K562 (cell line): ENCODE results near the gene STAT4. TPM values are rescaled to one million over a fixed set of nuclear protein-coding genes. Genes with fewer than 3 reads are reported as not detected.
A peak's percentile ranks its signal among the peaks of the same experiment; 100 is the strongest.

Experiments
- ATAC-seq: fragments of 200-7000 bp; cut with Tn5 transposase; 3 replicates; pipeline ENCODE4 v1.9.1; 2020; ENCODE audit warnings: moderate library complexity
- BruUV-seq: library from RNA; stranded (reverse); fragments of 400-500 nt; replicated peaks from 2 replicates; lab custom pipeline; 2021; lab: Mats Ljungman, UMichigan
- CTCF ChIA-PET: fragments of 300-600 bp; formaldehyde crosslinking; extraction: SDS; loops from one replicate; lab custom pipeline; 2021; ENCODE audit warnings: low intra/inter-chr PET ratio; lab: Yijun Ruan, JAX
- POLR2A ChIA-PET: fragments of 300-600, 350-650 bp; sonication (Branson Sonifier 250); formaldehyde crosslinking; extraction: SDS; loops from one replicate; lab custom pipeline; 2021; ENCODE audit warnings: antibody characterized with exemption, inconsistent platforms; lab: Yijun Ruan, JAX
- DNase-seq, 4 experiments: peaks; one replicate each; pipeline versions ENCODE4 v3.0.0 to v3.0.0-alpha.2; 2011 to 2018; ENCODE audit warnings: low spot score in 3 of 4, mixed read lengths in 3 of 4; ENCODE audit errors: extremely low read depth in 1 of 4
- FAIRE-seq: peaks from 2 replicates; lab custom pipeline; 2011; peaks lifted over from hg19 to GRCh38; lab: Jason Lieb, UNC
- H2AFZ ChIP-seq: 2 replicates; pipeline ENCODE4 v1.6.0; 2011; ENCODE audit warnings: low read depth, low read length, control low read depth, inconsistent platforms
- H3K27ac ChIP-seq: fragments of 200-600 bp; 3 replicates; pipeline ENCODE4 v1.8.0; 2011; ENCODE audit warnings: low read depth, mild to moderate bottlenecking, control low read depth, inconsistent platforms, low read length, moderate library complexity, mixed read lengths; ENCODE audit errors: extremely low read depth
- H3K27me3 ChIP-seq, 2 experiments: fragments of 300-600 bp in 1 of 2; 2 replicates in 1 of 2; 3 replicates in 1 of 2; pipeline versions ENCODE4 v1.6.0 to v1.8.0; 2011; ENCODE audit warnings: inconsistent platforms in 2 of 2, low read length in 2 of 2, mild to moderate bottlenecking in 1 of 2, mixed read lengths in 1 of 2, moderate library complexity in 1 of 2; ENCODE audit not compliant: control insufficient read depth in 2 of 2, insufficient read depth in 2 of 2
- H3K36me3 ChIP-seq: fragments of 300-600 bp; 3 replicates; pipeline ENCODE4 v1.8.0; 2011; ENCODE audit warnings: mild to moderate bottlenecking, low read length, inconsistent platforms; ENCODE audit not compliant: control insufficient read depth, insufficient read depth
- H3K4me1 ChIP-seq, 2 experiments: fragments of 200-600 bp in 1 of 2; replicated peaks in 1 of 2; 2 replicates in 1 of 2; 3 replicates in 1 of 2; pipeline versions ENCODE4 v1.5.1 to v1.8.0; 2011; ENCODE audit warnings: inconsistent platforms in 2 of 2, low read length in 2 of 2, mild to moderate bottlenecking in 1 of 2, mixed read lengths in 1 of 2, moderate library complexity in 1 of 2; ENCODE audit not compliant: control insufficient read depth in 2 of 2, insufficient read depth in 2 of 2
- H3K4me2 ChIP-seq: 2 replicates; pipeline ENCODE4 v1.6.1; 2011; ENCODE audit warnings: low read length, control low read depth, inconsistent platforms, mixed read lengths; ENCODE audit not compliant: insufficient read depth
- H3K4me3 ChIP-seq: fragments of 200-600 bp; sonication (generic), shearing (Covaris generic); 2 replicates; pipeline ENCODE4 v1.5.1; 2016; ENCODE audit warnings: control low read depth, inconsistent platforms
- H3K79me2 ChIP-seq: fragments of 200-600 bp; 3 replicates; pipeline ENCODE4 v1.8.0; 2011; ENCODE audit warnings: low read length, inconsistent platforms; ENCODE audit not compliant: control insufficient read depth, insufficient read depth
- H3K9ac ChIP-seq, 2 experiments: 2 replicates each; pipeline versions ENCODE4 v1.6.0 to v1.6.1; 2011; ENCODE audit warnings: low read depth in 2 of 2, low read length in 2 of 2, control low read depth in 1 of 2, inconsistent platforms in 1 of 2, mild to moderate bottlenecking in 1 of 2, mixed read lengths in 1 of 2; ENCODE audit not compliant: insufficient read depth in 1 of 2
- H3K9me1 ChIP-seq: one replicate; pipeline ENCODE4 v1.6.0; 2011; ENCODE audit warnings: inconsistent platforms, mild to moderate bottlenecking, low read length, moderate library complexity; ENCODE audit not compliant: control insufficient read depth, insufficient read depth
- H3K9me3 ChIP-seq: replicated peaks from 2 replicates; pipeline ENCODE4 v1.5.1; 2011; ENCODE audit warnings: low read depth, low read length, inconsistent platforms; ENCODE audit not compliant: control insufficient read depth, insufficient read depth
- H4K20me1 ChIP-seq: replicated peaks from 2 replicates; pipeline ENCODE4 v1.6.1; 2011; ENCODE audit warnings: low read length, inconsistent platforms, mixed read lengths; ENCODE audit not compliant: control insufficient read depth, insufficient read depth
- ETV6 ChIP-seq, 3 experiments: fragments of 150-350 bp in 1 of 3; sonication (generic) in 1 of 3; formaldehyde crosslinking in 1 of 3; IDR thresholded peaks; 2 replicates each; pipeline versions ENCODE4 v1.6.1 to v1.8.0; 2014 to 2022; ENCODE audit warnings: borderline replicate concordance in 2 of 3, low read depth in 2 of 3, antibody characterized with exemption in 1 of 3, low read length in 1 of 3, mild to moderate bottlenecking in 1 of 3, missing genetic modification reagents in 1 of 3
- FOXO4 ChIP-seq: fragments of 450-650 bp; formaldehyde crosslinking; IDR thresholded peaks from 2 replicates; pipeline ENCODE4 v1.4.0; 2020; ENCODE audit warnings: mild to moderate bottlenecking, moderate library complexity
- MYNN ChIP-seq, 2 experiments: sonication (generic); formaldehyde crosslinking in 1 of 2; IDR thresholded peaks; 2 replicates each; pipeline versions ENCODE4 v1.5.0 to v1.6.1; 2016 to 2020; ENCODE audit warnings: antibody characterized with exemption in 1 of 2, missing genetic modification reagents in 1 of 2
- PATZ1 ChIP-seq: fragments of 250-450 bp; sonication (Bioruptor Pico); IDR thresholded peaks from 2 replicates; pipeline ENCODE4 v1.5.0; 2020; ENCODE audit warnings: mild to moderate bottlenecking, borderline replicate concordance
- TCFL5 ChIP-seq: fragments of 250-450 bp; sonication (Bioruptor Pico); conservative IDR thresholded peaks from 2 replicates; pipeline ENCODE4 v1.6.1; 2021; ENCODE audit warnings: mild to moderate bottlenecking, moderate library complexity, matching md5 sums
- ZHX1 ChIP-seq: fragments of 150-350 bp; conservative IDR thresholded peaks from 2 replicates; pipeline ENCODE4 v1.6.1; 2014; ENCODE audit warnings: low read length
- ZSCAN29 ChIP-seq: fragments of 450-650 bp; IDR thresholded peaks from 2 replicates; pipeline ENCODE4 v1.6.1; 2017
- WGBS: fragments of 100-300 bp; shearing (Covaris generic); methylation state at CpG from one replicate; pipeline ENCODE4 v1.1.6; 2016; ENCODE audit warnings: low coverage, mixed read lengths; ENCODE audit not compliant: insufficient coverage; ENCODE audit errors: missing lambda C conversion rate; 5-methylcytosine and 5-hydroxymethylcytosine counted together
- in situ Hi-C: fragments of 300-500 bp; cut with MboI; formaldehyde crosslinking; loops from 4 replicates; pipeline ENCODE4 v1.15.0; 2018; ENCODE audit warnings: inconsistent platforms, mixed read lengths
- intact Hi-C: fragments of 100-400 bp; cut with micrococcal nuclease; formaldehyde crosslinking; loops from 2 replicates; pipeline ENCODE4 v1.14.2; 2022
- polyA plus RNA-seq, 8 experiments: library from polyadenylated mRNA; depleted of rRNA in 4 of 8; stranded (reverse) in 5 of 8; unstranded in 3 of 8; fragments of >200 nt; fragmentation: Nextera tagmentation in 2 of 8; fragmentation: Illumina TruSeq in 1 of 8; extraction: Ambion mirVana in 2 of 8; extraction: Trizol in 1 of 8; gene quantifications; 2 replicates each; pipeline versions ENCODE4 v1.2.1 to v1.2.3, GENCODE V29; 2011 to 2014; ENCODE audit warnings: inconsistent platforms in 1 of 8, missing spikeins in 1 of 8
- total RNA-seq, 7 experiments: library from RNA; depleted of rRNA in 6 of 7; stranded (reverse); fragments of >200 nt in 6 of 7; fragmentation: Illumina TruSeq in 2 of 7; extraction: Trizol in 2 of 7; gene quantifications; 2 replicates each; pipeline versions ENCODE4 v1.2.1 to v1.2.3, GENCODE V29; 2011 to 2021; ENCODE audit warnings: low replicate concordance in 1 of 7

The STAT4 gene
- total and polyA plus RNA-seq, 9 of the 15 experiments (the other 6 are each of a cell fraction or from before 2014, with no cell fraction given): 0.01 to 0.06 (median 0.03) TPM; not detected in 6

- no peak for TF ChIP-seq ZHX1
Measured at GRCh38 chr2:191108331-191108730, 42.5 kb downstream of the STAT4 start (continued).

GRCh38 chr2:191105082-191105481 lies 45.7 kb downstream of the STAT4 start:
- DNase-seq: no peak
- Histone ChIP-seq H3K4me1 (no peaks in the 10 kb centered on the region), H3K9me1 (no peaks in the 10 kb centered on the region), H3K4me2 (no peak overlapping the region), H4K20me1 (no peaks in the 10 kb centered on the region), H3K27me3 (peaks cover 0 to 3% of the 10 kb centered on the region in 2 experiments; a peak in 1 of 5 replicates), H3K36me3 (no peaks in the 10 kb centered on the region), H3K9me3 (no peaks in the 10 kb centered on the region), H3K9ac (no peak overlapping the region), H2AFZ (no peak overlapping the region), H3K27ac (no peak overlapping the region), H3K4me3 (no peak overlapping the region), H3K79me2 (no peaks in the 10 kb centered on the region)
- ATAC-seq: no peak
- BruUV-seq: no TSS peak
- in situ Hi-C loops: no loop called here
- no peak for FAIRE-seq
- 0 out of 2 replicates have a peak, but pooled peaks have one; percentile 26 for TF ChIP-seq MYNN (IDR thresholded peaks at IDR 0.05)
- TF ChIP-seq MYNN (CRISPR knock-in tag; IDR thresholded peaks at IDR 0.05): no peak
- TF ChIP-seq PATZ1 (CRISPR knock-in tag): no peak
- TF ChIP-seq ZSCAN29: no peak
- TF ChIP-seq TCFL5: no peak
- no peak for TF ChIP-seq FOXO4 (CRISPR knock-in tag)
- TF ChIP-seq ETV6 (IDR thresholded peaks at IDR 0.05; ENCODE audit: borderline replicate concordance in 1 of 2, low read depth in 2 of 2, low read length in 1 of 2): no peak
- TF ChIP-seq ETV6 (CRISPR knock-in tag; IDR thresholded peaks at IDR 0.05; ENCODE audit: borderline replicate concordance): no peak
- WGBS: 0% methylated on average over 3 of the region's 3 CpGs
- intact Hi-C loops: no loop called here
- POLR2A ChIA-PET: no interaction called here
- CTCF ChIA-PET: no interaction called here
